CD4-positive, alpha-beta memory T cell (primary cell): Measurements from ENCODE around the gene WNT3A. TPM values are rescaled to one million over a fixed set of nuclear protein-coding genes. Genes with fewer than 3 reads are reported as not detected.
A peak's percentile ranks its signal among the peaks of the same experiment; 100 is the strongest.

Experiments used
- CTCF ChIA-PET: fragments of 350-600 bp; sonication (Branson Sonifier 250); formaldehyde crosslinking; loops from one replicate; lab custom pipeline; 2021; ENCODE audit warnings: inconsistent platforms; ENCODE audit not compliant: partially characterized antibody; lab: Charles Lee
- POLR2A ChIA-PET: fragments of 350-600 bp; sonication (Branson Sonifier 250); formaldehyde crosslinking; loops from one replicate; lab custom pipeline; 2021; ENCODE audit not compliant: partially characterized antibody; lab: Charles Lee
- DNase-seq, 5 donors: peaks; one replicate each; pipeline versions ENCODE4 v3.0.0 to v3.0.0-alpha.2; 2020 to 2022; ENCODE audit warnings: mixed read lengths in 1 of 5
- H3K27ac ChIP-seq: one replicate; pipeline ENCODE4 v1.7.0; 2013; ENCODE audit warnings: low read depth, low read length
- H3K27me3 ChIP-seq: 2 replicates; pipeline ENCODE4 v1.7.0; 2013; ENCODE audit warnings: mild to moderate bottlenecking, low read length, moderate library complexity; ENCODE audit not compliant: insufficient read depth
- H3K36me3 ChIP-seq: 2 replicates; pipeline ENCODE4 v1.7.0; 2013; ENCODE audit warnings: mild to moderate bottlenecking, low read length, moderate library complexity; ENCODE audit not compliant: insufficient read depth
- H3K4me1 ChIP-seq: 2 replicates; pipeline ENCODE4 v1.7.0; 2013; ENCODE audit warnings: mild to moderate bottlenecking, low read length, moderate library complexity; ENCODE audit not compliant: insufficient read depth
- H3K4me3 ChIP-seq, 2 donors: one replicate each; pipeline ENCODE4 v1.7.0; 2013; ENCODE audit warnings: low read length in 2 of 2, mild to moderate bottlenecking in 1 of 2
- H3K9me3 ChIP-seq, 2 donors: one replicate each; pipeline ENCODE4 v1.7.0; 2013; ENCODE audit warnings: low read length in 2 of 2, control low read depth in 1 of 2; ENCODE audit not compliant: control insufficient read depth in 1 of 2
- H3K27ac Mint-ChIP-seq, 7 donors: one replicate each; pipeline ENCODE4 v1.8.0; 2020 to 2021; ENCODE audit warnings: mixed read lengths in 7 of 7, mild to moderate bottlenecking in 6 of 7, inconsistent platforms in 3 of 7, moderate library complexity in 3 of 7
- H3K27me3 Mint-ChIP-seq, 2 donors: one replicate each; pipeline ENCODE4 v1.8.0; 2020 to 2021; ENCODE audit warnings: mixed read lengths in 2 of 2
- H3K36me3 Mint-ChIP-seq, 2 donors: one replicate each; pipeline ENCODE4 v1.8.0; 2020 to 2021; ENCODE audit warnings: mixed read lengths in 2 of 2, inconsistent platforms in 1 of 2, mild to moderate bottlenecking in 1 of 2
- H3K4me1 Mint-ChIP-seq, 4 donors: one replicate each; pipeline ENCODE4 v1.8.0; 2020 to 2021; ENCODE audit warnings: mixed read lengths in 4 of 4, mild to moderate bottlenecking in 1 of 4
- H3K4me3 Mint-ChIP-seq, 8 donors: one replicate each; pipeline ENCODE4 v1.8.0; 2020 to 2021; ENCODE audit warnings: mixed read lengths in 8 of 8, mild to moderate bottlenecking in 7 of 8, moderate library complexity in 6 of 8, inconsistent platforms in 3 of 8
- H3K9me3 Mint-ChIP-seq, 8 donors: one replicate each; pipeline ENCODE4 v1.8.0; 2020 to 2021; ENCODE audit warnings: mixed read lengths in 8 of 8, mild to moderate bottlenecking in 5 of 8, inconsistent platforms in 3 of 8, moderate library complexity in 1 of 8
- intact Hi-C: fragments of 100-400 bp; cut with micrococcal nuclease; formaldehyde crosslinking; loops from one replicate; pipeline ENCODE4 v1.15.1; 2023
- polyA plus RNA-seq, 2 donors: library from polyadenylated mRNA; unstranded; fragments of 300-500 nt; fragmentation: Illumina TruSeq; gene quantifications; one replicate each; pipeline ENCODE4 v1.2.3, GENCODE V29; 2021
- total RNA-seq, 2 experiments: library from RNA; stranded (reverse); gene quantifications; one replicate each; pipeline ENCODE4 v1.2.3, GENCODE V29; 2021

Gene WNT3A
- total and polyA plus RNA-seq, 4 experiments from 2014 or later: not detected

DNA sequence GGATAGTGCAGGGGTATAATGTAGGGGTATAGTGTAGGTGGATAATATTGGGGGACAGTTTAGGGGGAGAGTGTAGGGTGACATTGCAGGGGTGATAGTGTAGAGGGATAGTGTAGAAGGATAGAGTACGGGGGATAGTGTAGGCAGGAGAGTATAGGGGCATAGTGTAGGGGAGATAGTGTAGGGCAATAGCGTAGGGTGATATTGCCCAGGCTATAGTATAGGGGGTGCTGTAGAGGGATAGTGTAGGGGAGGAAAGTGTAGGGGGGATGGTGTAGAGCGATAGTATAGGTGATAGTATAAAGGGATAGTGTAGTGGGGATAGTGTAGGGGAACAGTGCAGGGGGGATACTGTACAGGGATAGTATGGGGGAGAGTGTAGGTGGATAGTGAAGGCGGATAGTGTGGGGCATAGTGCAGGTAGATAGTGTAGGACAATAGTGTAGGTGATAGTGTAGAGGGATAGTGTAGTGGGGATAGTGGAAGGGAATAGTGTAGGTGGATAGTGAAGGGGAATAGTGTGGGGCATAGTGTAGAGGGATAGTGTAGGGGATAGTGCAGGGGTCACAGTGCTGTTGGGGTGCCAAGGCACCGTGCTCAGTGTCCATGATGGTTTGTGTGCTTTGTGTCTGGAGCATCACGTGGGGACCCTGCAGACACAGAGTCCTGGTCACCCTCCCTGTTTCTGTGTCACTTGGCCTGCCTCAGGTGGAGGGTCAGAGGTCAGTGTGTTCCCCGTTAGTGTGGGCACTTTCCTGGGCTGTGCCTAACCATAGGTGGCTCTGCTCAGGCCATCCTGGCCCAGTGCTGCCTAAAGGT, 65.2 kb downstream of the WNT3A start:
- H3K9me3 ChIP-seq: no peaks in the 10 kb centered on the region
- POLR2A ChIA-PET: no interaction called here
- no peaks in the 10 kb centered on the region for H3K36me3 ChIP-seq
- H3K4me1 Mint-ChIP-seq: peaks cover 0 to 5% (median 2%) of the 10 kb centered on the region in 4 donors
- H3K4me1 ChIP-seq: no peaks in the 10 kb centered on the region
- H3K27me3 Mint-ChIP-seq: no peaks in the 10 kb centered on the region
- H3K4me3 Mint-ChIP-seq: no peak overlapping the region
- peak overlapping the region in 1 of 7 donors; percentile 13 for H3K27ac Mint-ChIP-seq
- no peak for DNase-seq
- H3K27ac ChIP-seq: no peak overlapping the region
- intact Hi-C loops: no loop called here
- H3K36me3 Mint-ChIP-seq: no peaks in the 10 kb centered on the region
- no peaks in the 10 kb centered on the region for H3K9me3 Mint-ChIP-seq
- CTCF ChIA-PET: no interaction called here
- no peak overlapping the region for H3K4me3 ChIP-seq
- peaks cover 6% of the 10 kb centered on the region for H3K27me3 ChIP-seq

DNA sequence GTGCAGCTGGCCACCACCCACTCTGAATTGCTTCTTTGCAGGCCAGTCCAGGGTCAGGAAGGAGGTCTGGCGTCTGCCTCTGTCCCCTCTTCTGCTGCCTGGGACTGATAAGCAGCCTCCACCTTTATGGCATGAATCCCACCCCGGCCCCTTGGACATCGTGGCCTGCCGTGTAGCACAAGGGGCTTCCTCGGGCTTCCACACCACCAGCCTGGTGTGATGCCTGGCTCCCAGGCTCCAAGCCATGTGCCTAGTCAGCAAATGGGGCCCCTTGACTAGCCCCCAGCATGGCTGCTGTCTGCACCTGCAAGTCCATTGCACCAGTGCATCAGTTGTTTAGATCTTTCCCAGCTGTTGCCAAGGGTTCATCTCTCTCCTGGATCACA, 65.9 kb downstream of the WNT3A start:
- no peak overlapping the region for H3K27ac Mint-ChIP-seq
- Histone ChIP-seq H3K4me3 (no peak overlapping the region), H3K4me1 (no peaks in the 10 kb centered on the region), H3K27ac (no peak overlapping the region), H3K36me3 (no peaks in the 10 kb centered on the region), H3K9me3 (no peaks in the 10 kb centered on the region), H3K27me3 (no peaks in the 10 kb centered on the region)
- H3K4me3 Mint-ChIP-seq: no peak overlapping the region
- CTCF ChIA-PET: no interaction called here
- H3K27me3 Mint-ChIP-seq: no peaks in the 10 kb centered on the region
- intact Hi-C loops: no loop called here
- H3K4me1 Mint-ChIP-seq: peaks cover 0 to 9% (median 2%) of the 10 kb centered on the region in 4 donors
- no peaks in the 10 kb centered on the region for H3K9me3 Mint-ChIP-seq
- no peaks in the 10 kb centered on the region for H3K36me3 Mint-ChIP-seq
- no peak for DNase-seq
- POLR2A ChIA-PET: interaction anchor here (1.5 kb wide), 1 partner anchor 9 kb away, joined by 8 read pairs; the partner anchor contains the start of gene ARF1

DNA sequence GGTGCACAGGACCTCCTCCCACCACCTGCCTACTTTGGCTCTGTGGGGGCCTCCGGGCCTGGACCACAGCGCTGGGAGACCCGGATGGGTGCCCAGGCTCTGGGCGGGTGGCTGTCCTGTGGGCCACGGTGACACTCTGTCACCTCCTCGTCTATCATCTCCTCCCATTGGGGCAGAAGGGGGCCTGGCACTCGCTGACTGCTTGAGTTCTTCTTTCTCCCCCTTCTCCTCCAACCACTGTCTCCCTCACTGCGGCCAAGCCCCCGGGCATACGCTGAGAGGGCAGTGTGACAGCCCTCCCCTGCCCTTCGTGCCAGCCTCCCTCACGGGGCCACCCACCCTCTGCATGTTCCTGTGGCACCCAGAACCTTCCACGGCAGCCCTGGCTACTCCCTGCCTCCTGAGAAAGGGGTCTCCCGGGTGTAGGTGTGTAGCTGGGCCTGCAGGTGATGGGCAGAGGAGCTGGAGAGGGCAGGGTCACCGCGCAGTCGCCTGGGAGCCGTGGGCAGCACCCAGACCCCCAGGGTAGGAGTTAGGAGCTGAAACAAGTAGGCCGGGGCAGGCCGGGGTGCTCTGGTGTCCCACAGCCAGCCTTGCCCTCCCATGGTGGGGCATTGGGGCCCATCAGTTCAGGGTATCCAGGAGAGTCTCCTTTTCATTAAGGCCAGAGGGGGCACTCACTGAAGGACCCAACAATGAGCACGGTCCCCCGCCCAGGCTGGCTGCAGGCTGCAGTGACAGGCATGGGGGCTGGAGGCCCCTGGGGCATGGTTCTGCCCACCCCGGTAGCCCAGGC, 66.5 kb downstream of the WNT3A start:
- ChIA-PET CTCF (no interaction called here), POLR2A (interaction anchor here (1.5 kb wide), 1 partner anchor 9 kb away, joined by 8 read pairs; the partner anchor contains the start of gene ARF1)
- Mint-ChIP-seq H3K4me3 (no peak overlapping the region), H3K27ac (no peak overlapping the region), H3K27me3 (no peaks in the 10 kb centered on the region), H3K4me1 (peaks cover 0 to 9% (median 2%) of the 10 kb centered on the region in 4 donors), H3K9me3 (no peaks in the 10 kb centered on the region), H3K36me3 (no peaks in the 10 kb centered on the region)
- DNase-seq: no peak
- H3K27me3 ChIP-seq: no peaks in the 10 kb centered on the region
- H3K27ac ChIP-seq: no peak overlapping the region
- no peaks in the 10 kb centered on the region for H3K9me3 ChIP-seq
- H3K36me3 ChIP-seq: no peaks in the 10 kb centered on the region
- H3K4me3 ChIP-seq: no peak overlapping the region
- intact Hi-C loops: no loop called here
- H3K4me1 ChIP-seq: no peaks in the 10 kb centered on the region

DNA sequence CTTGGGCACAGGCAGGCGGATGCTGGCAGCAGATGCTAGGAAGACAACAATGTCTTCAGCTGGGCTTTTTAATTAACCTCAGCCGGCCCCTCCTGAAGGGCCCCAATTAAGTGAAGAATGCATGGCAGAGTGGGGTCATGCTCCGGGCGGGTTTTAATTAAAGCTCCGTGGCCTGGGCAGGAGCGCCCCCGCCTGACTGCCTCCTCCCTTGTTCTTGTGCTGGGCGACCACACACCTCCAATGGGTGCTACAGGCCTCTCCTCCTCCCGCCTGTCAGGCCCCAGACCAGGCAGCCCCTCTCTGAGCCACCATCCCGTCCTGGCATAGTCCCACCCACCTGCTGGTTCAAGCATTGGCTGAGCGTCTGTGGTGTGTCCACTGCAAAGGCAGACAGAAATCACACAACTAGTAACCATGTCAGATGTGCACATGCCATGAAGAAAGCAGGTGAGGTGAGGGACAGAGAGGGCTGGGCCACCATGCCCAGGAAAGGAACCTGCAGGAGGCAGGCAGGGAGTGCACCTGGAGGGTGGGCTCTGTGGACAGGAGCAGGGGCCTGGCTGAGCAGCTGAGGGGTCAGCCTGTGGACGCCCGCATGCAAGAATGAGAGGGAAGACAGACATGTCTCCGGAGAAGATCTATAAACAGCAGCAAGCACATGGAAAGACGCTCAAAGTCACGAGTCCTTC, 67.2 kb downstream of the WNT3A start:
- Mint-ChIP-seq H3K4me1 (peaks cover 0 to 9% (median 3%) of the 10 kb centered on the region in 4 donors), H3K4me3 (peak overlapping the region in 1 of 8 donors; percentile 38), H3K9me3 (no peaks in the 10 kb centered on the region), H3K36me3 (no peaks in the 10 kb centered on the region), H3K27me3 (no peaks in the 10 kb centered on the region), H3K27ac (peak overlapping the region in 3 of 7 donors; percentile 31 to 72 (median 43))
- Histone ChIP-seq H3K27ac (no peak overlapping the region), H3K4me3 (no peak overlapping the region), H3K9me3 (no peaks in the 10 kb centered on the region), H3K27me3 (no peaks in the 10 kb centered on the region), H3K36me3 (no peaks in the 10 kb centered on the region), H3K4me1 (no peaks in the 10 kb centered on the region)
- CTCF ChIA-PET: no interaction called here
- POLR2A ChIA-PET: interaction anchor here (1.5 kb wide), 1 partner anchor 8 kb away, joined by 8 read pairs; the partner anchor contains the start of gene ARF1
- intact Hi-C loops: loop anchor here (2.0 kb wide), 1 partner anchor 15 kb away; no protein-coding TSS in a partner anchor
- DNase-seq: no peak

DNA sequence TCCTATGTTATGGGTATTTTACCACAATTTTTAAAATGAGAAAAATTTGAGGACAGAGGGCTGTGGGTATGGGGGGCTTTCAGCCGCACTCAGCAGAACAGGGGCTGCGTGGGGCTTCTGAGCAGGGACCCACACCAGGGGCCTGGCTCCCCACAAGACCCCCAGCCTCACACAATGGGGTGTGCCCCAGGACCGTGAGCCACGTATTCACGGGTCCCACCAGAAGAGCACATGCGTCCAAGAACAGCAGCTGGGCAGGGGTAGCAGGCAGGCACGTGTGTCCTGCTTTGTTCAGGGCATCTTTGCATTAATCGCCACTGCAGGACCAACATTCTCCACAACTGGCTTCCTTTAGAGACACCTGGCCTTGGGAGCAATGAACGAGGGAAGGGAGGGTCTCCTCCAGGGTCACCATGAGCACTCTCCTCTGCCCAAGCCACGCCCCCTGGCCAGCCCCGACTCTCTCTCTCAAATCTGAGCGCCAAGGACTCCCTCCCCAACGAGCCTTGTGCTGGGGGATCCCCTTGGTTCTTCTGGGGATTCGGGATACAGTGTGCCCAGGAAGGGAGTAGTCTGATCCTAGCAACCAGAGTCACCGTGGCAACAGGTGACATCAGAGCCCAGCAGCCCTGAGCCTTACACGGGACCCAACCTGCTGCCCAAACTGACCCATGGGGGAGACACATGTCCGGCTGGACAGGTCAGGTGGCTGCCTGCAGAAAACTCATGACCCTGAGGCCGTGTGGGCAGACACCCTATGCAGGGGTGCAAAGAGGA, 68.3 kb downstream of the WNT3A start:
- H3K27ac Mint-ChIP-seq: peak overlapping the region in 1 of 7 donors; percentile 53
- Histone ChIP-seq H3K4me3 (no peak overlapping the region), H3K27ac (no peak overlapping the region), H3K36me3 (no peaks in the 10 kb centered on the region), H3K4me1 (peaks cover 2% of the 10 kb centered on the region), H3K9me3 (no peaks in the 10 kb centered on the region), H3K27me3 (no peaks in the 10 kb centered on the region)
- no peaks in the 10 kb centered on the region for H3K27me3 Mint-ChIP-seq
- no peak overlapping the region for H3K4me3 Mint-ChIP-seq
- intact Hi-C loops: loop anchor here (2.0 kb wide), 1 partner anchor 16 kb away; no protein-coding TSS in a partner anchor
- ChIA-PET CTCF (no interaction called here), POLR2A (no interaction called here)
- no peaks in the 10 kb centered on the region for H3K9me3 Mint-ChIP-seq
- peaks cover 5 to 9% (median 6%) of the 10 kb centered on the region in 4 donors for H3K4me1 Mint-ChIP-seq
- no peak for DNase-seq
- H3K36me3 Mint-ChIP-seq: peaks cover 0 to 2% of the 10 kb centered on the region in 2 donors

DNA sequence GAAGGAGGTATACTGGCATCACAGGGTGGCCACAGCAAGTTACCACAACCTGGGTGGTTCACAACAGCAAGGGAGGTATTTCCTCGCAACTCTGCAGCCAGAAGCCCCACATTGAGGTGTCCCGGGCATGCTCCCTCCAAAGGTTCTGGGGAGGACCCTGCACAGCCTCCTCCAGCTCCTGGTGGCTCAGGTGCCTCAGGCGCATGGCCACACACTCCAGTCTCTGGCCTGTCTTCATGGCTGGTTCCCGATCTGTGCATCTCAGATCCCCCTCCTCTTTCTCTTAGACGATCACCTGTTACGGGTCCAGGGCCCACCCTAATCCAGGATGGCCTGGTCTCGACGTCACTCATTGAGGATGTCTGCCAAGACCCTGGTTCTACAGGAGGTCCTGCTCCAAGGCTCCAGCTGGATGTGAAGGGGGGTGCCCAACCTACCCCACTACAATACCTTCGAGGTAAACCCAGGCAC, 69.0 kb downstream of the WNT3A start:
- CTCF ChIA-PET: no interaction called here
- Mint-ChIP-seq H3K4me3 (no peak overlapping the region), H3K9me3 (no peaks in the 10 kb centered on the region), H3K36me3 (peaks cover 0 to 2% of the 10 kb centered on the region in 2 donors), H3K27ac (no peak overlapping the region), H3K27me3 (no peaks in the 10 kb centered on the region), H3K4me1 (peaks cover 5 to 9% (median 6%) of the 10 kb centered on the region in 4 donors)
- no peak for DNase-seq
- POLR2A ChIA-PET: no interaction called here
- Histone ChIP-seq H3K9me3 (no peaks in the 10 kb centered on the region), H3K27ac (no peak overlapping the region), H3K36me3 (no peaks in the 10 kb centered on the region), H3K27me3 (no peaks in the 10 kb centered on the region), H3K4me3 (no peak overlapping the region), H3K4me1 (peaks cover 7% of the 10 kb centered on the region)
- intact Hi-C loops: loop anchor here (2.0 kb wide), 1 partner anchor 17 kb away; no protein-coding TSS in a partner anchor
